K562 (cell line): Measurements from ENCODE around the gene VPS13C.

Experiments
- CBX8 ChIP-seq: fragments of 200-600 bp; sonication (generic); IDR thresholded peaks from 2 replicates; pipeline ENCODE4 v1.6.1; 2012; ENCODE audit warnings: borderline replicate concordance, mixed run types, low read depth, mild to moderate bottlenecking, moderate library complexity, mixed read lengths, low read length, control low read depth, inconsistent platforms; ENCODE audit not compliant: poor library complexity, severe bottlenecking; ENCODE audit errors: extremely low read depth
- EP300 ChIP-seq: IDR thresholded peaks from 2 replicates; pipeline ENCODE4 v1.6.1; 2012; ENCODE audit warnings: low read length, improper control_type of control experiment
- ETV6 ChIP-seq, 3 experiments: fragments of 150-350 bp in 1 of 3; sonication (generic) in 1 of 3; formaldehyde crosslinking in 1 of 3; IDR thresholded peaks; 2 replicates each; pipeline versions ENCODE4 v1.6.1 to v1.8.0; 2014 to 2022; ENCODE audit warnings: borderline replicate concordance in 2 of 3, low read depth in 2 of 3, antibody characterized with exemption in 1 of 3, low read length in 1 of 3, mild to moderate bottlenecking in 1 of 3, missing genetic modification reagents in 1 of 3
- NONO ChIP-seq, 2 experiments: fragments of 200-400 bp in 1 of 2; fragments of 450-650 bp in 1 of 2; formaldehyde crosslinking in 1 of 2; IDR thresholded peaks; 2 replicates each; pipeline ENCODE4 v1.6.1; 2017; ENCODE audit warnings: low read depth in 2 of 2, mild to moderate bottlenecking in 2 of 2, moderate library complexity in 2 of 2, low read length in 1 of 2
- NR3C1 ChIP-seq: sonication (generic); formaldehyde crosslinking; IDR thresholded peaks from 2 replicates; pipeline ENCODE4 v1.8.1; 2022; ENCODE audit warnings: missing genetic modification reagents
- POLR2AphosphoS5 ChIP-seq: IDR thresholded peaks from 2 replicates; pipeline ENCODE4 v1.6.1; 2011; ENCODE audit warnings: mild to moderate bottlenecking, low read depth, low read length, moderate library complexity; ENCODE audit not compliant: control insufficient read depth, insufficient read depth
- SMC3 ChIP-seq: conservative IDR thresholded peaks from 2 replicates; pipeline ENCODE4 v1.6.1; 2011; ENCODE audit warnings: low read depth, low read length, improper control_type of control experiment; ENCODE audit not compliant: insufficient read depth
- SRSF1 ChIP-seq: fragments of 200-400 bp; formaldehyde crosslinking; IDR thresholded peaks from 2 replicates; pipeline ENCODE4 v1.6.1; 2017; ENCODE audit warnings: mild to moderate bottlenecking, low read depth, low read length, moderate library complexity
- TBP ChIP-seq: optimal IDR thresholded peaks from 2 replicates; pipeline ENCODE3; 2011; ENCODE audit warnings: low read depth, low read length, improper control_type of control experiment
- TRIM24 ChIP-seq, 2 experiments: fragments of 450-650 bp; IDR thresholded peaks; 2 replicates each; pipeline ENCODE4 v1.6.1; 2016
- TF ChIP-seq, protein P1 (sequence below), 3 experiments: IDR thresholded peaks in 2 of 3; conservative IDR thresholded peaks in 1 of 3; 2 replicates each; pipeline ENCODE4 v1.5.1; 2011 to 2012; ENCODE audit warnings: low read length in 3 of 3, mild to moderate bottlenecking in 3 of 3, control low read depth in 2 of 3, improper control_type of control experiment in 1 of 3, inconsistent platforms in 1 of 3, low read depth in 1 of 3, mixed read lengths in 1 of 3, moderate library complexity in 1 of 3; ENCODE audit not compliant: insufficient read depth in 2 of 3
- TF ChIP-seq, protein P2 (sequence below), 2 experiments: fragments of 450-650 bp; IDR thresholded peaks; 2 replicates each; pipeline ENCODE4 v1.6.1; 2016; ENCODE audit warnings: mild to moderate bottlenecking in 2 of 2, borderline replicate concordance in 1 of 2, low read depth in 1 of 2, moderate library complexity in 1 of 2

GRCh38 chr15:62088353-62088693, 28.1 kb upstream of the VPS13C start:
- TF ChIP-seq, protein P1, sequence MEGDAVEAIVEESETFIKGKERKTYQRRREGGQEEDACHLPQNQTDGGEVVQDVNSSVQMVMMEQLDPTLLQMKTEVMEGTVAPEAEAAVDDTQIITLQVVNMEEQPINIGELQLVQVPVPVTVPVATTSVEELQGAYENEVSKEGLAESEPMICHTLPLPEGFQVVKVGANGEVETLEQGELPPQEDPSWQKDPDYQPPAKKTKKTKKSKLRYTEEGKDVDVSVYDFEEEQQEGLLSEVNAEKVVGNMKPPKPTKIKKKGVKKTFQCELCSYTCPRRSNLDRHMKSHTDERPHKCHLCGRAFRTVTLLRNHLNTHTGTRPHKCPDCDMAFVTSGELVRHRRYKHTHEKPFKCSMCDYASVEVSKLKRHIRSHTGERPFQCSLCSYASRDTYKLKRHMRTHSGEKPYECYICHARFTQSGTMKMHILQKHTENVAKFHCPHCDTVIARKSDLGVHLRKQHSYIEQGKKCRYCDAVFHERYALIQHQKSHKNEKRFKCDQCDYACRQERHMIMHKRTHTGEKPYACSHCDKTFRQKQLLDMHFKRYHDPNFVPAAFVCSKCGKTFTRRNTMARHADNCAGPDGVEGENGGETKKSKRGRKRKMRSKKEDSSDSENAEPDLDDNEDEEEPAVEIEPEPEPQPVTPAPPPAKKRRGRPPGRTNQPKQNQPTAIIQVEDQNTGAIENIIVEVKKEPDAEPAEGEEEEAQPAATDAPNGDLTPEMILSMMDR (IDR thresholded peaks at IDR 0.05 in 2 of 3, conservative IDR thresholded peaks at IDR 0.05 in 1 of 3; ENCODE audit: insufficient read depth in 2 of 3, low read depth in 1 of 3, low read length in 3 of 3): no peak
- TF ChIP-seq SRSF1 (no peak), CBX8 (no peak), NR3C1 (CRISPR knock-in tag) (no peak), NONO (IDR thresholded peaks at IDR 0.05; ENCODE audit: low read depth in 2 of 2, low read length in 1 of 2) (no peak), ETV6 (IDR thresholded peaks at IDR 0.05; ENCODE audit: borderline replicate concordance in 1 of 2, low read depth in 2 of 2, low read length in 1 of 2) (no peak), ETV6 (CRISPR knock-in tag; IDR thresholded peaks at IDR 0.05; ENCODE audit: borderline replicate concordance) (no peak), SMC3 (no peak), EP300 (no peak), TRIM24 (IDR thresholded peaks at IDR 0.05) (no peak), TBP (no peak), POLR2AphosphoS5 (no peak)
- TF ChIP-seq, protein P2, sequence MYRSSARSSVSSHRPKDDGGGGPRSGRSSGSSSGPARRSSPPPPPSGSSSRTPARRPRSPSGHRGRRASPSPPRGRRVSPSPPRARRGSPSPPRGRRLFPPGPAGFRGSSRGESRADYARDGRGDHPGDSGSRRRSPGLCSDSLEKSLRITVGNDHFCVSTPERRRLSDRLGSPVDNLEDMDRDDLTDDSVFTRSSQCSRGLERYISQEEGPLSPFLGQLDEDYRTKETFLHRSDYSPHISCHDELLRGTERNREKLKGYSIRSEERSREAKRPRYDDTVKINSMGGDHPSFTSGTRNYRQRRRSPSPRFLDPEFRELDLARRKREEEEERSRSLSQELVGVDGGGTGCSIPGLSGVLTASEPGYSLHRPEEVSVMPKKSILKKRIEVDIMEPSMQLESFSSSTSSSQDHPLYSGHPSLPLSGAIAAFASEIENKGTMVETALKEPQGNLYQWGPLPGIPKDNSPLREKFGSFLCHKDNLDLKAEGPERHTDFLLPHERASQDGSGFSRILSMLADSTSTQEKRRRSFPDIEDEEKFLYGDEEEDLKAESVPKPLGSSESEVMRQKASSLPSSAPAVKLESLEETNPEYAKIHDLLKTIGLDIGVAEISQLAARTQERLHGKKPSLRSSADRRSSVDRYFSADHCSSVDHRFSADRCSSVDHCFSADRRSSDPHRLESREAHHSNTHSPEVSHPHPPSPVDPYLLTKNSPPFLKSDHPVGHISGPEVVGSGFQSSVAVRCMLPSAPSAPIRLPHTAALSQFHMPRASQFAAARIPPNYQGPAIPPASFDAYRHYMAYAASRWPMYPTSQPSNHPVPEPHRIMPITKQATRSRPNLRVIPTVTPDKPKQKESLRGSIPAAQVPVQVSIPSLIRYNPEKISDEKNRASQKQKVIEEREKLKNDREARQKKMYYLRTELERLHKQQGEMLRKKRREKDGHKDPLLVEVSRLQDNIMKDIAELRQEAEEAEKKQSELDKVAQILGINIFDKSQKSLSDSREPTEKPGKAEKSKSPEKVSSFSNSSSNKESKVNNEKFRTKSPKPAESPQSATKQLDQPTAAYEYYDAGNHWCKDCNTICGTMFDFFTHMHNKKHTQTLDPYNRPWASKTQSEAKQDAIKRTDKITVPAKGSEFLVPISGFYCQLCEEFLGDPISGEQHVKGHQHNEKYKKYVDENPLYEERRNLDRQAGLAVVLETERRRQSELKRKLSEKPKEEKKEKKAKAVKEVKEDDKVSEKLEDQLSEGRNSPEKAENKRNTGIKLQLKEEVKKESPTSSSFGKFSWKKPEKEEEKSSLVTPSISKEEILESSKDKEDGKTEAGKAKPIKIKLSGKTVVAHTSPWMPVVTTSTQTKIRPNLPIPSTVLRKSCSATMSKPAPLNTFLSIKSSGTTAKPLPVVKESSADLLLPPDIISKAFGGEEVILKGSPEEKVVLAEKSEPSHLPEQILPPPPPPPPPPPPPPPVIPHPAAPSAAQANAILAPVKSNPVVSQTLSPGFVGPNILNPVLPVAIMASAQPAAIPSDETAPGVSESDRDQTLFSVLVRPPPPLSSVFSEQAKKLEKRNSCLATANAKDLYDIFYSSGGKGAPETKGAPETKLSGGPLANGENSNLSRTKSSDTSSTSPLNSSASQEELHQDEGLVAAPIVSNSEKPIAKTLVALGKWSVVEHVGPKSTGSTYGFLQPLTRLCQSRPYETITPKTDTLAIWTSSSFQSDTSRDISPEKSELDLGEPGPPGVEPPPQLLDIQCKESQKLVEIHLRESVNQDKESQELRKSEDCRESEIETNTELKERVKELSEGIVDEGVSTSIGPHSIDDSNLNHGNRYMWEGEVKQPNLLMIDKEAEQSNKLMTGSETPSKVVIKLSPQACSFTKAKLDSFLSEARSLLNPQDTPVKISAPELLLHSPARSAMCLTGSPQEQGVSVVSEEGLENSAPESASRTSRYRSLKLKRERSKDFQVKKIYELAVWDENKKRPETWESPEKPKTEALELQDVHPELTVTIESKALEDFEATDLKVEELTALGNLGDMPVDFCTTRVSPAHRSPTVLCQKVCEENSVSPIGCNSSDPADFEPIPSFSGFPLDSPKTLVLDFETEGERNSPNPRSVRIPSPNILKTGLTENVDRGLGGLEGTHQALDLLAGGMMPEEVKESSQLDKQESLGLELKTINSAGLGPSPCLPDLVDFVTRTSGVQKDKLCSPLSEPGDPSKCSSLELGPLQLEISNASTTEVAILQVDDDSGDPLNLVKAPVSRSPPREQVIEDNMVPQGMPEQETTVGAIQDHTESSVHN (IDR thresholded peaks at IDR 0.05; ENCODE audit: borderline replicate concordance in 1 of 2, low read depth in 1 of 2): no peak
